HG03095 (cell line): Measurements from ENCODE around the gene TMEM181.

Source experiments
- ATAC-seq: cut with Tn5 transposase; IDR thresholded peaks from one replicate; pipeline ENCODE4 v1.9.1; 2021; ENCODE audit warnings: moderate library complexity; ENCODE audit not compliant: unreplicated experiment

TMEM181 gene

DNA sequence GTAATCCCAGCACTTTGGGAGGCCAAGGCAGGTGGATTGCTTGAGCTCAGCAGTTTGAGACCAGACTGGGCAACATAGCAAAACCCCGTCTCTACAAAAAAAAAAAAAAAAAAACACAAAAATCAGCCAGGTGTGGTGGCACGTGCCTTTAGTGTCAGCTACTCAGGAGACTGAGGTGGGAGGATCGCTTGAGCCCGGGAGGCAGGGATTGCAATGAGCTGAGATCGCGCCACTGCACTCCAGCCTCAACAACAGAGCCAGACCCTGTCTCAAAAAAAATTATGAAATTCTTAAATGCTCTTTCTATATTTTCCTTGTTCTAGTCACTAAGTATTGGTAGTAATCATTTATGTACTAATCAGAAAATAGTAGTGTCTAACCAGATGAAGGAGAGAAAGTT, 120.6 kb downstream of the TMEM181 start:
- no peak for ATAC-seq

DNA sequence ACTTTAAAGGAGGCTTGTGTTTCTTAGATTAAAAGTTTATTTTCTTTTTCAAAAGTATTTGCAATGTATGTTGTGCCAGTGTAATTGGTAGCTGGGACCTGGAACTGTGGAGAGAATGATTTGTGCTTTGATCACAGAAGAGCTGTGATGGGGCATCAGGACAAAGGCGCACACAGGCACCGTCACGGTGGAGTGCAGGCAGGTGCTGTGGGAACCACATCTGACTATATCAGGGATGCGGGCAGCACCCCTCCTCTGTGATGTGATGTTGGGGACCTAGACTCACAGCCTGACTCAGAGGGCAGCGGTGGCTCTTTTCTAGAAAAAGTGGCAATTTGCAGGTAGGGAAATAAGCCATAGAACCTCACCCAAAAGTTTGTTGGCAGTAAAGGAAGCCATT, 124.4 kb downstream of the TMEM181 start:
- ATAC-seq, result no peak

DNA sequence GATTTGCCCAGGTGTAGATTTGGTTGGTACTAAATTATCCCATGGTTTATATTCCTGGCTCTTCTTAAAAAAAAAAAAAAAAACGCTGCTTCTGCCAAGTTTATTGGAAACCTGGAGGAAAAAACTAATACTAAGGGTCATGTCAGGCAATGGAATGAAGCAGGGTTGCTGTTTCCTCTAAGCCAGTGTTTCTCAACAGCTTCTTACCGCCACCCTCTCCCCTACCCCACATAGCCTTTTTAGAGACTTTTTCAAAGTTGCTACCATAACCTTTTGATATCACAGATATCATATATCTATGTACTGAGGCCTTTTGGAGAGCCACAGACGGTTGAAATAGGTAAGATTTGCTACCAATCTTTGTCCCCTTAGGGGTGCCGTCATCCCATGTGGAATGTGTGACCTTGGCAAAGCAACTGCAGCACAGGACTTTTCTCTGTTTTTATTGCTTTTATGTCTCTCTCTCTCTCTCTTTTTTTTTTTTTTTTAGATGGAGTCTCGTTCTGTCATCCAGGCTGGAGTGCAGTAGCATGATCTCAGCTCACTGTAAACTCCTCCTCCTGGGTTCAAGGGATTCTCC, 124.9 kb downstream of the TMEM181 start:
- ATAC-seq, result no peak
